GM21723 (cell line): ENCODE measurements around the gene ST6GALNAC5.
"Not testable (repeated sequence)": the region's sequence is repeated elsewhere in the genome, so short reads cannot be mapped to it uniquely, and the experiment has no call there.

Experiments
- ATAC-seq: cut with Tn5 transposase; IDR thresholded peaks from one replicate; pipeline ENCODE4 v1.9.1; 2021; ENCODE audit warnings: mild to moderate bottlenecking, moderate library complexity; ENCODE audit not compliant: unreplicated experiment

The ST6GALNAC5 gene

DNA sequence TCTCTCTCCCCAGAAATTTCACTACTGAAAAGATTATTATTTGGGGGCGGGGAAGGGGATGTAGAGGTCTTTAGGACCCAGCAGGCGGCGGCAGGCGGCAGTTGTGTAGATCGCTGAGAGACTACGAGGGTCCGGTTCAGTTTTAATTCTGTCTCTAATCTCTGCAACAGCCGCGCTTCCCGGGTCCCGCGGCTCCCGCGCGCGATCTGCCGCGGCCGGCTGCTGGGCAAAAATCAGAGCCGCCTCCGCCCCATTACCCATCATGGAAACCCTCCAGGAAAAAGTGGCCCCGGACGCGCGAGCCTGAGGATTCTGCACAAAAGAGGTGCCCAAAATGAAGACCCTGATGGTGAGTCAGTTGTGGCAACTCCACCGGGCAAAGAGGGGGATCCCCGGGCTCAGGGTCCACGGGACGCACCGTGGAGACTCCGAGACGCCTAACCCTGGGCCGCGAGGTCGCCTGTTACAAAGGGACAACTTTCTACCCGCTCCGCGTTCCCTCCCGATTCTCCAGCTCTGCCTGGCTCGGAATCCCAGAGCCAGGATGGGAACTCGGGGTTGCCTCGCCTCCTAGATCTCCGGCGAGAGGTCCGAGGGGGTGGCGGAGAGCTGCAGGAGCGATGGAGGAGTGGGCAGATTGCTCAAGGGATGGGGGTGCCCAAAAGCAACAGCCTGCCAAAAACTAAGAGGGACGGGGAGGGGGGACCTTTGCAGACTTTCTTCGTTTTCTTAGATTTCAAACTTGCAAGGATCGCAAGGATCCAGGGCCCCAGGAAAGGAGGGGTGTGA lies at the start of gene ST6GALNAC5:
ST6GALNAC5 (plus strand) TSS at position 139 of the 789 bp plus-strand sequence.
- no peak for ATAC-seq

DNA sequence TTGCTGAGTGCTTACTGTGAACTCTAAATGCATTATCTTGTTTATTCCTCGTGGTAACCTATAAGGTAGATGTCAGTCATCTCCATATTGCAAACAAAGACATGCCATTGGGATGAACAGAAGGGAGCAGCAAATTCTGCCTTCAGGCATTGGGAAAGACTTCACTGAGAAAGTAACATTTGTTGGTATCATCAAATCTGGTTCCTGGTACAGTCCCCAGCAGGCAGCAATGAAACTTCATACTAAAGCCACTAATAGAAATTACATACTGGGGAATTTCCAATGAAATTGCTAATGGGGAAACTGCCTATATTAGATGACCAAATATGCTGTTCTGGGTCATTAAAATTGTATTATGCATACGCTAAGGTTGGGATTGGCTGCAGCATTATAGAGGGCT lies 47.3 kb upstream of the ST6GALNAC5 start:
- no peak for ATAC-seq

DNA sequence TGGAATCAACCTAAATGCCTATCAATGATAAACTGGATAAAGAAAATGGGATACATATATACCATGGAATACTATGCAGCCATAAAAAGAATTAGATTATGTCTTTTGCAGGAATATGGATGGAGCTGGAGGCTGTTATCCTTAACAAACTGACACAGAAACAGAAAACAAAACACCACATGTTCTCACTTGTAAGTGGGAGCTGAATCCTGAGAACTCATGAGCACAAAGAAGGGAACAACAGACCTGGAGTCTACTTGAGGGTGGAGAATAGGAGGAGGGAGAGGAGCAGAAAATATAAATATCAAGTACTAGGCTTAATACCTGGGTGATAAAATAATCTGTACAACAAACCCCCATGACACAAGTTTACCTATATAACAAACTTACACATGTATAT lies 44.3 kb upstream of the ST6GALNAC5 start:
- ATAC-seq: not testable (repeated sequence)

DNA sequence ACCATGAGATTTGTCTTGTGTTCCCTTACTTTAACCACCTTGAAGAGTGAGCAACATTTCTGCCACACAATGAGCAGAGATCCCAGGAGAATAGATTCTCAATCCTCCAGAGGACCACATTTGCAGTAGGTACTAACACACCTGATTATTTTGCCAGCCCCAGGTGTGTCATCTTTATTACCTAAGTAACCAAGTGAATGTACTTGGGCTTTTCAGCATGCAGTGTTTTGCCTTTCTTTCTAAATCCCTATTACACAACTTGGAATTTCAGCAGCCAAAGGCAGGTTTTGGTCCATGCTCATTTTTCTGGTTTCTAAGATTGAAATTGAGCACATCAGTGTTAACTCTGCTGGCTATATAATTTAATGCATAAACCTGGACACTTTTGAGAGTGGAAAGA lies 43.2 kb upstream of the ST6GALNAC5 start:
- ATAC-seq: no peak

DNA sequence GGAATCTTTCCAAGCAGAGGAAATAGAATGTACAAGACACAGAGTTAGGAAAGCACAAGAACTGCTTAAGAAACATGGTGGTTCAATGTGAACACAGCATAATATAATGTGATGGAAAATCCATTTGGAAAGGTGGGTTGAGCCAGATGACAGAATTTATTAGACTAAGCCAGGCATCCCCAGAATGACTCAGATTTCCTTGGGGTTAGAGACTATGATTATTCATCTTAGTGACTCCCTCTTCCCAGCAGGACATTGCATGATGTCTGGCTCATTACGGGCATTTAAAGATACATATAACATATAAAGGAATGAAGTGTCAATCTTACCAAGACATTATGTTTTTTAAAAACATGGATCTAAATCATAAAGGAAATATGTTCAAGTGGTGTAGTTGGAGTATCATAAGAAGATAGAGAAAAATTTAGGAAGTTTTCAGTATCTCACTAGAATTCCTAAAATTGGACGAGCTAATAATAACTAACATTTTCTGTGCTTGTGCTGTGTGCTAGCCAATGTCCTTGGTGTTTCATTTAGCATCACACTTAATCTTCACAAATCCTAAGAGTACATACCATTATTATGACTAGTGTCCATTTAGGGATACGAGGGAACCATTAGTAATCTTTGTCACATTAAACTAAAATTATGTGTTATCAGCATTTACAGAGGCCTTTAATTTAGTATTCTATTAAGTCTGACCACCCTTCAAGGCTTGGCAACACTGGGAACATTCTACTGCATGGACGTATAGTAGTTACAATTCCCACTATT lies 41.0 kb upstream of the ST6GALNAC5 start:
- no peak for ATAC-seq

DNA sequence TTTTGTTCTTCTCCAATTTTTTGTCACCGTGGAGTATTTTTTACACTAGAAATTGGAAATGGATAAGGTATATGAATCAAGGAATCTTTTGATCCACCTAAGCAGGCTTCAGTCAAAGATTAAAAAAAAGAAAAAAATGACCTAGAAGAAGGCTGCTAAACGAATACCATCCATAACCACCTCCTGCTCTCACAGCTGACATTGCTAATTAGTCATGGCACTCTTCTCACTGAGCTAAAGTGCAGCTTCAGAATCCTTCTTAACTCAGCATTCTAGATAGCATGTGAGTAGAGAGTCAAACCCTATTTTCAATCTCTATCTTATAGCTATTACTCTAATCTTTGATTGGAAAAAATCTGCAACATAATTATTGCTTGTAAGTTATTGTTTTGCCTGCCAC lies 40.2 kb upstream of the ST6GALNAC5 start:
- ATAC-seq: no peak

DNA sequence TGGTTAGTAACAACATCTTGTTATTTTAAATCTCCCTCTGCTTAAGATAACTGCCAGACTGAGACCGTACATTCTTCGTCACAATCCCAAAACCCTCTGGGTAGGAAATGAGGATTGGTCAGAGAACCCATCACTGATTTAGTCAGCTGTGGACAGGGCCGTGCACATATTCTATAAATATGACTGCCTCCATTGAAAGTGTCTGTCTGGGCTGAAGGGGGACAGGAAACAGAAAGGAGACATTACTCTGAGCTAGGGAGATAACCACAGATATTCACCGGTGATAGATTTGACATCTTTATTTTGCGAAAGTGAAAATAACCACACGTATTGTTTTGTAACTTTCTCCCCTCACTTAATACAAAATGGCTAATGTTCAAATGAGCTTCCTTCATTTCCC lies 36.9 kb upstream of the ST6GALNAC5 start:
- peak; percentile 79 for ATAC-seq

DNA sequence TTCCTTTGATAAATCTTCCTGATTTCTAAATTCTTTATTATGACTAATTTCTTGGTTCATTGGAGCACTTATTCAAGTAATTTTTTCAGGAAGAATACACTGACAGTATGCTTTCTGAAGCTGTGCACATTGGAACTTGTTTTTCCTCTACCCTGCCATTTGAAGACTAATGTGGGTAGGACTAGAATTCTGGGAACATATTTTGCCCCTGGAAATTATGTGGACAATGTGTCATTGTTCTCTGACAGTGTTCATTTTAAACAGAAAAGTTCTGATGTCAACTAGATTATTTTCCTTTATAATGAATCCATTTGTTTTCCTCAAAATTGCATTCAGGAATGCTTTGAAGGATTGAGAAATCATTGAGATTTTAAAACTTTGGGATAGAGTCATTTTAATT lies 34.8 kb upstream of the ST6GALNAC5 start:
- no peak for ATAC-seq

DNA sequence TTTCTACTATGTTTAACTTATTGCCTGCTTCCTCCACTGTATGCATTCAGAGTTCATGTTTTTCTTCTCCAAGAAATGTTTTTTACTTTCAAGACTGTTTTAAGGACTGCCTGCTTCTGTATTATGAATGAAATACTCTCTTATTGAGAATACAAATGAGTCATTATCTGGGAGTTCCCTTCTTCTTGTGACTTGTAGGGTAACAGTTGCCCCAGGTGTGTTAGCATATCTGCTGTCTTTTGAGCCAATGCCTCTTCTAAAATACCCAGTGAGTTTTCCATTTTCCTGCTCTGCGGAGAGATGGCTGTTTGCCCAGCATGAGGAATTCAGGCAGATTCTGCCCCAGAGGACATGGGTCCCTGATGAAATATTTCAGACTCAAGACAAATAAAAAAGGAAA lies 34.1 kb upstream of the ST6GALNAC5 start:
- no peak for ATAC-seq

DNA sequence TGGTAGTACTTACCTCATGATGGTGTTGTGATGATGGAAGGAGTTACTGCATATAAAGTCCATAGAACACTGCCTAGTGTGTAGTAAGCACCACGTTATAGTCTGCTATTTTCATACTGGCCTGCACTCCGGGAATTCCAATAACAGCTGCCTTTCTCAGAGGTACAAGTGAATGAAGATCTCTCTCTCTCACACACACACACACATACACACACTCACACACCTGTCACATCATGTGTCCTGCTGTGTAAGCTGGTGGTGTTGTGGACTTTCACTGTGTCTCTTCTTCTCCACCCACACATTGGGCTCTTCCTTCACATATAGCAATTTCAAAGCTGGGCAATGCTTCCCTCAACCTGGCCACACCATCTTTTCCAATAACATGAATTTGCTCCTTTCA lies 33.4 kb upstream of the ST6GALNAC5 start:
- ATAC-seq: no peak

DNA sequence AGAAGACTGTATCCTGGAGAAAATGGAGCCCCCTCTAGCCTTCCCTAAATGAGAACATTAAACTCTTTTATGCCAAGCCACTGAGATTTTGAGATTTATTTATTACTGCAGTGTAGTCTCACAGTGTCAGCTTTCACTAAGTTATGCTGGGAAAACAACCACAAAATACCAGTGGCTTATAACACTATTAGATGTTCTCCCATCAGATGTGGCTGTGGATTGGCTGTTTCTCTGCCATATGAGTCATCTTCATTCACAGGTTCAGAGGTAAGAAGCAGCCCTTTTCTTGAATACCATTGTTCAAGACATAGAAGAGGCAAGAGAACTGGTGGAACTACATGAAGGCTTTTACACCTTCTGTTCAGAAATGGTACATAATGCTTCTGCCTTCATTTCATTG lies 32.1 kb upstream of the ST6GALNAC5 start:
- no peak for ATAC-seq

DNA sequence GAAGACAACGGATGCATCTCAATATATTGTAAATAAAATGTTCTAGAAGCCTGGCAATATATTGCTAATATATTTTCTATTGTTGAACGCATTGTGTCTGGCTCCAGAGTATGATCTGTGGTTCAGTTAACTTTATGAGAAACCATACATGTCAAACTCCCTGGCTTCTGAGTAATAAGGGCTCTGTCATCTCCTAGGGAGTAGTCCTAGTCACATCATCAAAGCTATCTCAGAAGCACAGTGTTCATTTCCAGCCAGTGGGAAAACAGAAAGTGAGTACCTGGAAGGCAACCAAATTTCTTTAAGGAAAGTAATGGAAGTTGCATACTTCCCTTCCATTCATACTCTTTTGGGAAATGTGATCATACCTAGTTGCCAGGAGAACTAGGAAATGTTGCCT lies 27.0 kb upstream of the ST6GALNAC5 start:
- no peak for ATAC-seq

DNA sequence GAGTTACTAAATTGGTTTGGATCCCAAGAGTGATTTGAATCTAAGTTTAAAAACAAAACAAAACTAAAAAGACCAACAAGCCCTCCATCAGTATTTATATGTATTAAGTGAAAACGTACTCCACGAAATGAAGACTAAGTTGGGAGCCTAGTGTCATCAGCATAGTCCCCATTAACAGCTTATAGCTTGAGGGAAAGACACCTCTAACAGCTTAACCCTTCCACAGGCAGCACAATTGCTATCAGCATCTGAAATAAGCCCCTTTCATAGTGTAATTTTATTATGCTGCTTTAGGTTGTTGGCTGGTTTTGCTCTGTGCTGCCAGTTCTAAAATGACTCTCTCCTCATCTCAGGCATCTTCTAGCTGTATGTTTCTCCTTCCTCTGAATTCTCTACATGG lies 25.8 kb upstream of the ST6GALNAC5 start:
- no peak for ATAC-seq

DNA sequence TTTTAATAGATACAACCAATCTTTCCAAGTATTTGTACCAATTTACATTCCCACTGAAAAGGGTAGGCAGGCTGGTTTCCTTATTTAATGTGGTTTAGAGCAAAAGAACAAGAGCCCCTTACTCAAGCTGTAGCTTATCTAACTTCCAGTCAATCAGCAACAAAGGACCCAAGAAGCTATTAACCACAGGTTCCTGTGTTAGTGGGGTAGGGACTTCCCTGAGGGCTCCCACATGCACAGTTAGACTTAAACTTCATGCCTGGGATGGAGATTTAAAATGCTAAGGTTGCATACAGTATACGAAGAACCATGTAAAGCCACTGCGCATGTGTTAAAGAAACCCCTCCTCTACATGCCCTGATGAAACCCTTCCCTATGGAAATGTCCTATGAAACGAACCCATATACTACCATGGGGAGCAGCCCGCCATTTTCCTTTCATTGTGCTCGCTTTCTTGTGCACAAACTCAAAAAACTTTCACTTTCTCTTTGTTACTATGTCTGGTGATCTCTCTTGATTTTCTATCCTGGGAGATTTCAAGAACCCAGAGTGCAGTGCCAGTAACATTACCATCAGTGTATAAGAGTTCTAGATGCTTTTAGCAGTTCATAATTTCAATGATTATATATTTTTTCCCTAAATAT lies 23.3 kb upstream of the ST6GALNAC5 start:
- no peak for ATAC-seq

DNA sequence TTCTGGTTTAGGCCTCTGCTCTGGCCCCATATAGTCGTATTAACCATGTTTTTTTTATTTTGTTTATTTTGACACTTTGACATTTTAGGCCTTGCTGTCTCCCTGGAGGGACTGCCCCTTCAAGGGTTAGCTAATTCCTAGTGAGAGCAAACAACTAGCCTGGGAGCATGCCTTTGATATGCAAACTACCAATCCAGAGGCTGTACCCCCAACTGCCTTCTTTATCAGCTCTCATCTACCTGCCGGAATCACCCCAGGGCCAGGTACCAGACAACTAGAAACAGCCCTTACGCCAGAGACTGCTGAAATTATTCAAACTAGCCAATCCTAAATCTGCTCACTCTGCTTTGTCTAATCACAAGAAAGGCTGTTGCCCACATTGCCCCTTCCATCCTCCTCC lies 13.0 kb upstream of the ST6GALNAC5 start:
- ATAC-seq: no peak

DNA sequence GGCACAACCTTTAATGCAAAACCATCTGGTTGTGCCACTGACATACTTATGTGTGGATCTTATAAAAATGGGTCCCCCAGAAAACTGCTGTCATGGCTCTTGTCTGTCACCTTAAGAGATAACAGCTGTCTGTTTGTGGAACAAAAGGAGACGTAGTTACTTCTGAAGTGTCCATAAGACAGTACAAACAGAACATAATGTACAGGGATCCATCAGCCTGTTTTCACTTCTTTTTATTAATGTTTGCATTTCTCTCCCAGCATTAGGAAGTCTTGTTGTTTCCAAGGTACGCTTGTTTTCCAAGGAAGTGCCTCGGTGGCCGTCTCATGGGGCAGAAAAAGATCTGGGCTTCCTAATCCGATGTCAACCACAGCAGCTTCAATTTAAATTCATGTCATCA lies 11.2 kb upstream of the ST6GALNAC5 start:
- no peak for ATAC-seq

DNA sequence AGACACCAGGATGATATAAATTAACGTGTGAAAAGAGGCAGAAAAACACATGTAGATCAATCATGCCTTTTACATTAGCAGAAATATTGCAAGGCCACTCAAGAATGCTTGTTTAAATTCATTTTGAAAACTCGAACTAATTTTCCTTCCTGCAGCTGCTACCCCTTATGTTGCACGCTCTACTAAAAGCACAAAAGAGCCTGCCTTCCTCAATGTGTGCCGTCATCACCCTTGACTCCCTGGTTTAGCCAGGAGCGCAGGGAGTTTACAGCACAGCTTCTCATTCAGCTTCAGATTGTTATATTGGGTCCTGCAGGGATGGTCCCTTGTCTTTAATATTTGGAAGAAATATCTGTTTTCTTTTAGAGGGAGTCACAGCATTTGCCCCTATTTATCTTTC lies 10.1 kb upstream of the ST6GALNAC5 start:
- no peak for ATAC-seq

DNA sequence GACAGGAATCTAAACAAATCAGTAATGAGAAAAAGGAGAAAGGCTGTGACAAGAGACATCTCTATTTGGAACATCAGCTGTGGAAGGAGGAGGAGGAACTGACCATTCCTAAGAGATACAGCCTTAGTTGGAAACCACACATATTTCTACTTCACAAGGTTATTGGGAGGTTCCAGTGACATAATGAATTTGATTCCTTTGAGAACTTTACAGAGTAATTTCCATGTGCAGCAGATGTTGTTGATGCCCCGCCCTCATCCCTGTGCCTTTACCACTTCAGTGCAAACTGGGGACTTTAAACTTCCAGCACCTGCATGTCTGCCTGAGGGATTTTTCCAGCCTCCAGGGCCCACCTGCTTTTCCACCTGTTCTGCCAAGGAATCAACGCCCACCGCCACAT lies 9.3 kb upstream of the ST6GALNAC5 start:
- ATAC-seq: no peak

DNA sequence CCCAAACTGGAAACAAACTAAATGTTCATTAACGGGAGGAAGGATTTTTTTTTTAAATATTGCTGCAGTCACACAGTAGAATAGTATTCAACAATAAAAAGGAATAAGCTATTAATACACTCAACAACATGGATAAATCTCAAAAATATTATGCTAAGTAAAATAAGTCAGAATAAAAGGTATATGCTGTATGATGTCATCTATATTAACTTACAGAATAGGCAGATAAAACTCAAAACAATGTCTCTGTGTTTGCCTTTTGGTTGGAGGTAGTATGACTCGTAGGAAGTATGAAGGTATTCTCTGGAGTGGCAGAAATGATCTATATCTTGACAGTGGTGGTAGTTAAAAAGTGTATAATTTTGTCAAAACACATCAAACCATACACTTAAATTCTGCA lies 6.1 kb upstream of the ST6GALNAC5 start:
- no peak for ATAC-seq

DNA sequence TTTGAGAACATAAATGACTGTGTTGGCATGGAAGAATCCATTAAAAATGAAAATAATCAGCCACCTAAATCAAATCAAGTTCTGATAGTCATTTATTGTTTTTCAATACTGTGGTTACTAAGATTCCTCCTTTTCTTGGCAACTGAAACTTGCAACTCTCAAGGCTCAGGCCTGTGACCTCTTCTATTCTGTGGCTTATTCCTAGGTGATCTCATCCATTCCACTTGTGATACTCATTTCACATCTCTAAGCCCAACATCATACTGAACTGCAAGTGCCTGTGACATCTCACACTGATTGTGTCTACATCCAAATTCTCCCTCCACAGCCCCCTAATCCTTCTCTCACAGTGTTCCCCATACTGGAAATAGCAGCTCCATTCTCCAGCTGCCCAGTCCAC lies 4.8 kb upstream of the ST6GALNAC5 start:
- ATAC-seq: no peak

DNA sequence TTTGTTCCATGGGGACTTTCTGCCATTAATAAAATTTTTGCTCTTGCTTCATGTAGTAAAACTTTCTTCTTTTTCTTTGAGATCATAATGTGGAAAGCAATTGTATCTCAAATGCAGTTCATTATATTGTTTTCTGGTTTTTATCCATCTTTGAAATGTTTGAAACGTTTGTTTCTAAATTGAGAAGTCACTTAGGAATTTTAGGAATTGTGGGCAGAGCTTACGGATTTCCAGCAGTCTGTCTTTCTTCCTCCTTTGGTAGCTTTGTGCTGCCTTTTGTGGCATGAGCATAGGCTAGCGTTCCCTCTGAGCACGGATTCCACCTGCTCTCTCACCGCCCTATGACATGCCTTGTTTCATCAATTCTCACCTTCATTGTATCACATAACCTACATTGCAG lies 2.9 kb upstream of the ST6GALNAC5 start:
- ATAC-seq: no peak

DNA sequence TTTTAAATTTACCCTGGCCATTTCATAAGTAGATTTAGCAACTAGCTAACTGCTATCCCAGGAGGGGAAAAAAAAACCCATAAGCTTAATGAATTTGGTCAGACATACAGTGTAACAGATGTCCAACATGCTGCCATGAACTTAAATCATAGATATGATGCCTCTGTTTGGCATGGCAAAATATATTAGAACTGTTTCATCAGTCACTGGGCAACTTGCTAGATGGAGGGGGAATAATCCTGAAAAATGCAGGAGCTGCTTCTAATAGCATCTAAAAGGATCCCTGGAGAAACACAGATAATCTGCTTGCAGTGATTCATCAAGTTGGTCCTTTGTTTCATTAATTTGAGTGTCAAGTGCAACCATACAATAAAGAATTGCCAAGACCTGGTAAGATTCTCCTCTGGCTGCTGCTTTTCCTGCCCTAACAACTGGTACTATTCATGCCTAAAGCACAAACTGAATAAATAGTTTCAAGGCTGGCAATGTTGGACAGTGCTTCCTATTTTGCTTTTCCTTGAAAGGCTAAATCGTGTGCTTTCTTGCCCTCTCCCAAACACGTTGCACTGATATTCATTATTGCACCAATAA lies 1.5 kb upstream of the ST6GALNAC5 start:
- no peak for ATAC-seq
